NOMO-1 treated with DMSO at 0.1 percent for 48 hours (cell line): ENCODE results near the gene EID3.
"Not testable (repeated sequence)": the region's sequence is repeated elsewhere in the genome, so short reads cannot be mapped to it uniquely, and the experiment has no call there.

Experiments used
- DNase-seq: peaks from one replicate; lab custom pipeline; 2025; ENCODE audit not compliant: unreplicated experiment; lab: John Stamatoyannopoulos, UW

The EID3 gene

GRCh38 chr12:104303538-104304151 is at the start of gene EID3:
Gene EID3 (plus strand): TSS chr12:104303739. CDS start chr12:104303935, 196 bp downstream.
- DNase-seq: no peak

- no peak for DNase-seq
These were observed 45.5 kb upstream of the EID3 start for GRCh38 chr12:104257913-104258472.

DNA sequence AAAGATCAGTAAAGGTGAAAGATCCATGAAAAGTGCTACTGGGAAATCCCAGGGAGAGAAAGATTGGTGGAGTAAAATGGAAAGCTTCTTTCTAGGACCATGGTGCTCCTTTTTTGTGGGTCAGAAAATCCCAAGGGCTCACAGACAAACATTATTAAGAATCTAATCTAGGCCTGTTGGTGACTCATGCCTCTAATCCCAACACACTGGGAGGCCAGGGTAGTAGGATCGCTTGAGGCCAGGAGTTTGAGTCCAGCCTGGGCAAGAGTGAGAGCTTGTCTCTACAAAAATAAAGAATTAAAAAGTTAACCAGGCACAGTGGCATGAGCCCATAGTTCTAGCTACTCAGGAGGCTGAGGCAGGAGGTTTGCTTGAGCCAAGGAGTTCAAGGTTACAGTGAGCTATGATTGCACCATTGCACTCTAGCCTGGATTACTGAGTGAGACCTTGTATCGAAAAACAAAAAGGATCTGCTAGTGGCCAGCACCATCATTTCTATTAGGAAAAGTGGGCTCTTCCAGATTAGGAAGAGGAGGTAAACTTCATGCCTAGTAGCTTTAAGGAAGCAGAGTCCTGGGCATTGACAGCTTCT is 45.0 kb upstream of the EID3 start:
- no peak for DNase-seq

GRCh38 chr12:104263026-104263425 is 40.5 kb upstream of the EID3 start:
- no peak for DNase-seq

GRCh38 chr12:104263580-104264358 is 39.8 kb upstream of the EID3 start:
- peak; percentile 91 for DNase-seq

GRCh38 chr12:104265436-104265835 is 38.1 kb upstream of the EID3 start:
- not testable (repeated sequence) for DNase-seq

DNA sequence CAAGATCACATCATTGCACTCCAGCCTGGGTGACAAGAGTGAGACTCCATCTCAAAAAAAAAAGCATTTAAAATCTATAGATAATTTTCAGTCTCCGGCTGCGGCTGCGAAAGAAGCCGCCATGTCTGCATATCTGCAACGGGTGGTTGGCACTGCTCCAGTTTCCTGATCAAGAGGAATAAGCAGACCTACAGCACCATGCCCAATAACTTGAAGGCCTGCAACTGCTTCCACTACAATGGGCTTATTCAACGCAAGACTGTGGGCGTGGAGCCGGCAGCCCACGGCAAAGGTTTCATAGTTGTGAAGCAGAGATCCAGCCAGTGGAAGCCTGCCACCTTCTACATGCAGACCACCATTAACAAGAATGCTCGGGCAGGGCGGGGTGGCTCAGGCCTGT is 30.6 kb upstream of the EID3 start:
- DNase-seq: no peak

- DNase-seq: no peak
These were observed 30.0 kb upstream of the EID3 start for GRCh38 chr12:104273503-104273902.

DNA sequence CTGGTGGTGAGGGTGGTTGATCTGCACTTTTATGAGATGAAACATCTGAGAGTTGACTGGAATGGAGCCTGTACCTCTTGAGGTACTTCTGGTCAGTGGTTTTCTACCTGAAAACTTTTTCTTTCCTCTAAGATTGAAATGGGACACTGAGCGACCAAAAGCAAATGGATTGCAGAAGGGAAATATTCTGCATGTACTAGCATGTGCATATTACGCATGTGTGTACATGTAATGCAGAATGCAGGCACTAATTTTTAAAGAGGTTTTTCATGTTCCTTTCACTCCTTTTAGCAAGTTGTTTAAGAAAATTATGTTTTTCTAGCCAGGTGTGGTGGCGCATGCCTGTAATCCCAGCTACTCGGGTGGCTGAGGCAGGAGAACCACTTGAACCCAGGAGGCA is 28.7 kb upstream of the EID3 start:
- DNase-seq: no peak

DNA sequence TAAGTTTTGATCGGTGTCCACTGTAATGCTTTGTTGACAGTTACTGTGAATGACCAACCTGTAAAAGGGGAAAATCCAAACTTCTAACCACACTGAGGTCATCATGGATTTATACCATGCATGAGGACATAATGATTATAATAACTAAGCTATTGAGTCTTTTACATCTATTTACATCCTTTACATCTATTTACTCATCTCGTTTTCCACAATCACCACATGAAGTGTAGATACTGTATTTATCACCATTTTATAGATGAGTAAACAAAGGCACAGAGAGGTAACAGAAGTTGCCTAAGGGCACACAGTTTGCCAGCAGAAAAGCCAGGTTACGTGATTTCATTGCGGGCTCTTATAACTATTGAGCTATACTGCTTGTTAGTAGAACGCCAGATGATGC is 27.9 kb upstream of the EID3 start:
- no peak for DNase-seq

DNA sequence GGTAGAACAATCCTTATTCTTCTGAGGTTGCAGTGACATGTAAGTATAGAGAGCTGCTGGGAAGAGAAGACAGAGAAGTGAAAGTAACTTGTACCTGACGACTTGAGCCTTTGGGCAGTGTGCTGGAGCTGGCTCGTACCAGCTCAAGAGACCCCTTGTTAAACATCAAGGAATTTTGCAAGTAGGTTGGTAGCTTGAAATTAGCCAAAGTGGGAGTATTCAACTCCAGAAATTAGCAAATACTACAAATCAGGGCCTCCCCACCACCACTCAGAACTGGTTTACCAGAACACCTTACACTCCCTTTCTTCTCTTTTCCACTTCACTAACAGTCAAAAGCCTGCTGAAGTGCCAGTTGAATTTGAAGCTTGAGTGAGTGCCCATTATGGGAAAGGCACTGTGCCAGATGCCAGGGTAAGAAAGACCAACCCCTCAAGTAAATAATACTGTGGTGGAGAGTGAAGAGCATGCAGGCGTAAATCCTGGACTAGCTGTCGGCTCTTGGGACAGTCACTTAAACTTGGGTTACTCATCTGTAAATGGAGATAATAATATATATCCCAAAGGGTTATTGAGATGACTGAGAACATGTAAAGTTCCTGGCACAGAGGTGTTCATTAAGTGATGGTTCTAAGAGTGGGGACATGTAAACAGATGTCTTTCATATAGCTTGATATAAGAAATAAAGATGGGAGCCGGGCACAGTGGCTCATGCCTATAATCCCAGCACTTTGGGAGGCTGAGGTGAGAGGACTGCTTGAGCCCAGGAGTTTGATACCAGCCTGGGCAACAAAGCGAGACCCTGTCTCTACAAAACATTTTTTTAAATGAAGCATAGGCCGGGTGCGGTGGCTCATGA is 27.0 kb upstream of the EID3 start:
- peak; percentile 63 for DNase-seq

GRCh38 chr12:104279164-104279563 is 24.4 kb upstream of the EID3 start:
- no peak for DNase-seq

- DNase-seq: no peak
These were observed 23.4 kb upstream of the EID3 start for GRCh38 chr12:104280111-104280510.

DNA sequence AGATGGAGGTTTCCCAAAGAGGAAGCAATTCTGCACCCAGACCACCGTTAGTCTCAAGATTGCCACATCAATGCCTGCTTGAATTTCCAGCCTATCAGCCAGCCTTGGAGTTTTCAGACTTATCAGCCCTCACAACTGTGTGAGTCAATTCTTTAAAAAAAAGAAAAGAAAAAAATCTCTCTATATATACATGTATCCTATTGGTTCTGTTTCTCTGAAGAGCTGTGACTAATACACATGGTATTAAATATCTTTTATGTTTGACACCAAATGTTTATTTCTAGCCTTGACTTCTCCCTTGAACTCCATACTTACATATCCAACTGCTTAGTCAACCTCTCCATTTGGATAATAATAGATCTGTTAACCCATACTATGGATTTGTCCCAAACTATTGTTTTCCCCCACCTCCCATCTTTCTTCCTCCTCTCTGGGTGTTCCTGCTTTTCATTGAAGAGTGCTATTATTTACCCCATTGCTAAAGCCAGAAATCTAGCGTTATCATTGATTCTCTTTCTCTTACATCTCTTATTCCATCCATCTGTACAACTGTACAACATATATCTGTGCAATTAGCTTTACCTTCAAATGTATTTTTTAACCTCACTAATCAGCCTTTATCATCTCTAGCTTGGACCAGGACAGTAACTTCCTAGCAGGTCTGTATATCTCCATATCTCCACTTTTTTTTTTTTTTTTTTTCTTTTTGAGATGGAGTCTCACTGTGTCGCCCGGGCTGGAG is 22.7 kb upstream of the EID3 start:
- DNase-seq: peak; percentile 59

DNA sequence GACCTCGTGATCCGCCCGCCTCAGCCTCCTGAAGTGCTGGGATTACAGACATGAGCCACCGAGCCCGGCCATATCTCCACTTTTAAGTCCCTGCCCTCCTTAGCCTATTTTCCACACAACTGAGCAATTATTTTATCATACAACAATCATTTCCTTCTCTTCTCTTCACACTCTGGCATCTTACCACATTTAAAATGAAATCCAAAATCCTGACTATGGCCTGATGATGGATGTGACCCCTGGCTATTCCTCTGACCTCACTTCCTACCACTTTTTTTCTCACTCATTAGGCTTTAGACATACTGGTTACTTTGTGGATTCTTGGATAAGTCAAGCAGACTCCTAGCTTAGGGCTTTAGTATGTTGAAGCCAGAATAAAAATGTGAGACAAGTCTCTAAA is 21.9 kb upstream of the EID3 start:
- DNase-seq: no peak

DNA sequence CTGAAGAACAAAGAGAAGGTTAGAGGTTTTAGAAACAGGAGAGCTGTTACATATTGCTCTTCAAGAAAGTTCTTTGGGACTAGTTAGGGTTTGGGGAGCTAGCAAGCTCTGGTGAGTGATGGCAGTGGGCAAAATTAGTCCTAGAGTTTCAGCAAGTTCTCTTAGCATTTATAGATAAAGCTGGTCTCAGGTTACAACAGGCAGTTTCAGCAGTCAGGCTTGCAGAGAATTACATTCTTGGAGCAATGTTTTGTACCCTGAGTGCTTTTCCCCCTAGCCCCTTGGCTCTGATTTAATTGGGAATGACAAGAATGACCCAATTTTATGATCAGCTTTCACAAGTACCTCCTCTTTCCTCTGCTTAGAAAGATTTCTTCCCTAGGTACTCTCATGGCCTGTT is 21.4 kb upstream of the EID3 start:
- DNase-seq: no peak

DNA sequence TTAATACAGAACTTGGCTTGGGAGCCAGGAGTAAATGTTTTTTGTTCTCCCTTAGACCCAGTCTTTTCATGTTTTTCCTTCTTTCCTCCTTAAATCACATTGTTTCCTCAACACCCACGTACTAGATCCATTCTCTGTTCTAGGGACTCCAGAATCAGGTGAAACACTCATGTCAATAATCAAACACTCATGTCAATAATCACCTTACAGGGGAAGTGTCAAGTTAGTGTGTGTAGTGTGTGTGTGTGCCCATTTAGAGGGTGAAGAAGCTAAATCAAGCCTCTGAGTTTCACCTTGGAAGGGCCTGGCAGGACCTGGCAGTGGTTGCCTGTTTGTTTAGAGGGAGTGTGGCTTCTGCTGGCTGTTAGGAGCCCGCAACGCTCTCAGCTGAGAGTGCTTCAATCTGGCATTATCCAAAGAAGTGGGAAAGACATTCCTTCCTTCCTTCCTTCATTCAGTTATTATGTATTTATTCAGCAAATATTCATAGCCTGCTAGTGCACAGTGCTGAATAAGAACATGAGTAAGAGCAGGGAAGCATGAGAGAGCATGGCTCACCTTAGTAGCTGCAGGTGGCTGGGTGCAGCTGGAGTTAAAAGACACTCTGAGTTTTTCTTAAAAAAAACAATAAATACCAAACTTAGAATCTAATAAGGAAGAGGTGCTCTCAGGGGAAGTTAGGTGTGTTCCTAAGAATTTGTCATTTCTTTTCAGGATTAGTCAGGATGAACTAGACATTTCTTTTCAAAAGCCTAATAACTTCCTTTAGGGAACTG is 17.6 kb upstream of the EID3 start:
- DNase-seq: no peak

GRCh38 chr12:104286516-104287482 is 16.7 kb upstream of the EID3 start:
- peak; percentile 97 for DNase-seq
